Measurements from ENCODE around the gene JAKMIP2.

DNA sequence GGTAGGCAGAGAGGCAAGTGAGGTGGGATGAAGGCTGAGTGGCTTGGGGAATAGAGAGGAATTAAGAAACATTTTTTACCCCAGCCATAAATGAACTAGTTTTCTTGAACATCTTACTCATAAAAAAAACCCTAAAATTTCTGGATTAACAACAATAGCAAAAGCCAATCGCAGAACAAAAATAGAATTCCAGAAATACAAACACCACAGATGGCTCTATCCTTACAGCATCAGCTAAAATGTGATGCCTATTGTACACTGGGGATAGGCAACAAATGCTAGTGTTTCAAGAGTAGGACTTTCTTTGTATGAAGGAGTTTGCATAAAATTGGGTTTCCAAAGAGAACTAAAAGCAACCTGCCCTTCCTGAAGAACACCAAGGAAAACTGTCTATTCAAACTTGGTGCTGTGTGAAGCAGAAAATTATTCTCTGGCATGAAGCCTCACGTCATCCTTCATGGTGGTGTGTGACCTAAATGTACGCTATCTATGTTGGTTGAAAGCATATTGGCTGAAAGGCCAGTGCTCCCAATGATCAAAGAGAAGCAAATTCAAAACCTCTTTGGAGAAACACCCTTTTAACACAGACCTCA lies 82.9 kb downstream of the JAKMIP2 start:
- TF ChIP-seq, protein P1, sequence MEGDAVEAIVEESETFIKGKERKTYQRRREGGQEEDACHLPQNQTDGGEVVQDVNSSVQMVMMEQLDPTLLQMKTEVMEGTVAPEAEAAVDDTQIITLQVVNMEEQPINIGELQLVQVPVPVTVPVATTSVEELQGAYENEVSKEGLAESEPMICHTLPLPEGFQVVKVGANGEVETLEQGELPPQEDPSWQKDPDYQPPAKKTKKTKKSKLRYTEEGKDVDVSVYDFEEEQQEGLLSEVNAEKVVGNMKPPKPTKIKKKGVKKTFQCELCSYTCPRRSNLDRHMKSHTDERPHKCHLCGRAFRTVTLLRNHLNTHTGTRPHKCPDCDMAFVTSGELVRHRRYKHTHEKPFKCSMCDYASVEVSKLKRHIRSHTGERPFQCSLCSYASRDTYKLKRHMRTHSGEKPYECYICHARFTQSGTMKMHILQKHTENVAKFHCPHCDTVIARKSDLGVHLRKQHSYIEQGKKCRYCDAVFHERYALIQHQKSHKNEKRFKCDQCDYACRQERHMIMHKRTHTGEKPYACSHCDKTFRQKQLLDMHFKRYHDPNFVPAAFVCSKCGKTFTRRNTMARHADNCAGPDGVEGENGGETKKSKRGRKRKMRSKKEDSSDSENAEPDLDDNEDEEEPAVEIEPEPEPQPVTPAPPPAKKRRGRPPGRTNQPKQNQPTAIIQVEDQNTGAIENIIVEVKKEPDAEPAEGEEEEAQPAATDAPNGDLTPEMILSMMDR (IDR thresholded peaks at IDR 0.05) = no peak
- TF ChIP-seq POLR2A (IDR thresholded peaks at IDR 0.05) = no peak
